Stimulated activated CD4-positive, alpha-beta T cell treated with anti-CD3 and anti-CD28 coated beads, Interleukin-12 subunit alpha, Interleukin-12 subunit beta, amount 100 ng/mL, for 48 hours (primary cell): ENCODE measurements around the gene GTPBP4.
"Not testable (repeated sequence)": the region's sequence is repeated elsewhere in the genome, so short reads cannot be mapped to it uniquely, and the experiment has no call there.

ENCODE experiments used
- DNase-seq, 3 donors: peaks; one replicate each; pipeline ENCODE4 v3.0.0-alpha.2; 2020; ENCODE audit warnings: low read depth in 2 of 3, low spot score in 1 of 3

GTPBP4 gene

DNA sequence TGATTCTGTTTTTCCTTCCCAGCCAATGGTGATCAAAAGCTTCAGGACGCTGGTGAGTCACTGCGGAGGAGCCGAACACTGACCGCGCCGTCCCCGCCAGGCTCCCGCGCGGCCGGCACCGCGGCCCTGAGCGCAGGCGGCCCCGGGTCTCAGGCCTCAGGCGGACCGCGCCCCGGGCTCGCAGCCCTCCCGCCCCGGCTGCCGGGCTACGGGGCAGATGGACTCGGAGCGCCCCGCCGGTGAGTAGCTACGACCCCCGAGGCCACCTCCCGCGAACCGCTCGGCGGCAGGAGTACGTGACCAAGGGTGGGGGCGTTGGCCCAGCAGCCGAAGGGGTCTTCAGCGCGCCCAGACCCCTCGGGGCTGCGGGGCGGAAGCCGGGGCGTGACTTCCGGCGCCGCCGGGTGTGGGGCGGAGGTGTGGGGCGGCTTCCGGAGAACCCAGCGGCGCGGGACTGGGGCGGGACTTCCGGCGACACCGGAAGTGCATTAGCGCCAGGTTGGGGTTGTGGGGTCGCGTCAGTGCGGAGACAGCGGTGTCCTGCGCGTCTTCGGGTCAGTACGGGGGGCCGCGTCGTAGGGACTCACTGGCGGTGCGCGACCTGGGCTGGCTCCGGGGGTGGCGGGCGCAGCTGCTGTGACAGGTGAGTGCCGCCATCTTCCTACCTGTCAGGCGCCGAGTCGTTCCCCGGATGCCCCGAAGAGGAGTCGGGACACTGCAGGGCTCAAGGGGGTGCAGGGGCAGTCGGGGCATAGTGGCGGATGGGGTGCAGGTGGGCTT is 68.3 kb downstream of the GTPBP4 start, which contains the start of gene WDR37:
Gene WDR37, plus strand, starts transcription at position 60 of the 780 bp plus-strand sequence. CDS start 15,771 bp downstream, outside the sequence.
- peak; percentile 71 to 86 (median 78) for DNase-seq

DNA sequence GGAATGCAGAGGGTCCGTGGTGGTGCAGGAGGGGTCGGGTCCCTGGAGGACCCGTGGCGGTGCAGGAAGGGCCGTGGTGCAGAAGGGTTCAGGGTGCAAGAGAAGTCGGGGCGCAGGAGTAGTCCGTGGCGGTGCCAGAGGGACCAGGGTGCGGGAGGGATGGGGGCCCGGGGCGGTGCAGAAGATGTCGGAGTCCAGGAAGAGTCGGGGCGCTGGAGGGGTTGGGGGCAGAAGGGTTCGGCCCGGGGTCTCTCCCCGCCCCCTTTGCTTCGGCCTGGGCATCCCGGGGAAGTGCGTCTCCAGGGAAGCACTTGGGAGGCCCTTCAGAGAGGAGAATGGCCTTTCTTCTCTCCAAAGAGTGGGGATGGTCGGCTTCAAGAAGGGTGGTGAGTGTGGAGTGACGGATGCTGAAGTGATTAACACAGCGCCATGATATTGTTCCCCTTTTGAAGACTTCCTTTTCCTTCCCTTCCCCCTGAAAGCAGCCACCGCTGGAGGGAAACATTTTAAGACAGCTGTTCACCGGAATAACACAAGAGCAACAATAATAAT is 68.9 kb downstream of the GTPBP4 start:
- no peak for DNase-seq

DNA sequence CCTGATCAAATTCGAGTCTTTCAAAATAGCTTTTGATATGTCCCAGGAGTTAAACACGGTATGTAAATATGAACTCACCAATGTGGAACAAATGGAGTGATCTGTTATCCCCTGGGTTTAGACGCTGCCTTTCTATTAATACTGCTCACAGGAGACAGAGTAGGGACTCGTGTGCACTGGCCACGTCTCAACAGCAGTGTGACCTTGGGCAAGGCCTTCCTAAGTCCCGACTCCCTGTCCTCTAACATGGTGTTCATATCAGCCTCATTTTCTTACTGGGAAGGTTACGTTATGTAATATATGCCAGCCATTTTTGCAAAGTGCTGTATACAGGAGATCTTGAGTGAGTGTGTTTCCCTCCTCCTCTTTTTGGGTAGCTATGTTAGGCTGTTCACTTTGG is 69.8 kb downstream of the GTPBP4 start:
- DNase-seq: no peak

DNA sequence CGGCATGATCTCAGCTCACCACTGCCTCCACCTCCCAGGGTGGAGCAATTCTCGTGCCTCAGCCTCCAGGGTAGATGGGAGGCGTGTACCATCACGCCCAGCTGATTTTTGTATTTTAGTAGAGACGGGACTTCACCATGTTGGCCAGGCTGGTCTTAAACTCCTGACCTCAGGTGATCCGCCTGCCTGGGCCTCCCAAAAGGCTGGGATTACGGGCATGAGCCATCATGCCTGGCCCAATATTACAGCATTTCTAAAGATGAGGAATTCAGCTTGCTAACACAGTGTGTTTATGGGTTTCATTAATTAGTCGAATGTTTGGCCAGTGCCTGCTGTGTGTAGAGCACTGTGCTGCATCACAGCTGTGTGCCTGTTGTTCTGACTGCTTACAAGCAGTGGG is 71.7 kb downstream of the GTPBP4 start:
- DNase-seq: no peak

DNA sequence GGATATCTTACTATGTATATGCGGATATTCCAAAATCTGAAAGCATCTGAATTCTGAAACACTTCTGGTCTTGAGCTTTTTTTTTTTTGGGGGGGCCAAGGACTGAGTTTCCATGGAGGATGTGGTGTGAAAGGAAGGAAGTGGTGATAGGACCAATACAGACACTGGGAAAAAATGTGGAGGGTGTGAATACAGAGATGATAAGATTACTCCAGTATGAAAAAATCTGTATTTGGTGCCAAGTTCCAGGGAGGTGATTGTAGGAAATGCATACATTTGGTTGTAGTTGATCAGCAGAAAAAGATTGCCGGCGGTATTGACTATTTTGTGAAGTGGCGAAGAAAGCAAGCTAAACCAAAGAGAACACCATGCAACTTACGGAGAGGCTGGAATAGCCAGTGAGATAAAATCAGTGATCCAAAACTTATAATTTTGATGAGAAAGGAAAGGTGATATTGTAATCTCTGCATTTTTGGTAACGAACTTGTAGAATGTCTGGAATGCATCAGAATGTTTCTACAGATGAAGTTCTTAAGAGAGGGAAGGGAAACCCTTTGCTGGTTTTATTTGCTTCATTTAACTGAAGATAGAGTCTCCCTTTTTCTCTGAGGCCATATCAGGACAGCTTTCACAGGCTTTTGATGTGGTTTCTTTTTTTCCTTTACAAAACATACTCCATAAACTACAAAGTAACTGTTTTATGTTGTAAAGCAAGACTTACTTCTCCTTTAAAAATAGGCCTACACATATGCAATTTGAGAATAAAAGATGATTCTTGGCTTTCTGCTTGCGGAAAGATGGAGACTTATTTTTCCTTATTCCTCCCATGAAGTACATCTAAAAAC is 73.9 kb downstream of the GTPBP4 start:
- no peak for DNase-seq

DNA sequence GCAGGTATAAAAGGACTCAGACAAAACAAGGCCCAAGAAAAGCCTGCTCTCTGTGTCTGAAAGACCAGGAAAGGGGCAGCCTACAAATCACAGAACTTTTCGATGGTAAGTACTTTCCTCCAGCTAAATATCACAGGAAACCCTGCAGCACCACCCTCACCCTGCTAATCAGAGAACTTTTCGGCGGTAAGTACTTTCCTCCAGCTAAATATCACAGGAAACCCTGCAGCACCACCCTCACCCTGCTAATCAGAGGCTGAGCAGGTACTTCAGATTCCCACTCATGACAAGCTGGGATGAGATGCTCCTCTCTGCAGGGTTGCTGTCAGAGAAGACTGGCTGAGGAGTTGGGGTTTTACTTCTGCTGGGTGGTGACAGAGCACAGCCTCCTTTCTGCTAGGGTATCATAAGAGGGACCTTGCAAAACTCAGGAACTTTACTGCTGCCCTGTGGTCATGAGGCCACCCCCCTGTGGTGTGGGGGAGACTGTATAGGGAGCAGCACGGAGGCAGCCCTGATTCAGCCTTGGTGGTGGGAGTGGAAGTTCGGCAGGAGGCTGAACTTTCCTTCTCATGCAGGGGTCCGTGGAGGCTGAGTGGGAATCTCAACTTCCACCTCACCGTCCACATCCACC is 75.1 kb downstream of the GTPBP4 start:
- DNase-seq: no peak

DNA sequence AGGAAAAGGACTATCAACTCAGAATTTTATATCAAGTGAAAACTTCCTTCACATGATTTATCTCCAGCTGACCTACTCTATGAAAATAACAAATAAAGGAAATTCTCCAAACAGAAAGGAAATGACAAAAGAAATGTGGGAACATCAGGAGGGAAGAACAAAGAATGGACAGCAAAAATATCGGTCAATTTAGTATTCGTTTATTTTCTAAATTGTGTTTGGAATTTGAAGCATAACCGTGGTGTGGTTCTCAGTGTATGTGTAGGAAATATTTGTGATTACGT is 76.7 kb downstream of the GTPBP4 start:
- DNase-seq: no peak

DNA sequence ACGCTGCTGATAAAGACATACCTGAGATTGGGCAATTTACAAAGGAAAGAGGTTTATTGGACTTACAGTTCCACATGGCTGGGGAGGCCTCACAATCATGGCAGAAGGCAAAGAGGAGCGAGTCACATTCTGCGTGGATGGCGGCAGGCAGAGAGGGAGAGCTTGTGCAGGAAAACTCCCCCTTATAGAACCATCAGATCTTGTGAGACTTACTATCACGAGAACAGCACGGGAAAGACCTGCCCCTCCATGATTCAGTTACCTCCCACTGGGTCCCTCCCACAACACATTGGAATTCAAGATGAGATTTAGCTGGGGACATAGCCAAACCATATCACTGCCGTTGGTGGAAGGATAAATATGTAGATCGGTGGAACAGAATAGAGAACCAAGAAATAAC is 78.5 kb downstream of the GTPBP4 start:
- not testable (repeated sequence) for DNase-seq

DNA sequence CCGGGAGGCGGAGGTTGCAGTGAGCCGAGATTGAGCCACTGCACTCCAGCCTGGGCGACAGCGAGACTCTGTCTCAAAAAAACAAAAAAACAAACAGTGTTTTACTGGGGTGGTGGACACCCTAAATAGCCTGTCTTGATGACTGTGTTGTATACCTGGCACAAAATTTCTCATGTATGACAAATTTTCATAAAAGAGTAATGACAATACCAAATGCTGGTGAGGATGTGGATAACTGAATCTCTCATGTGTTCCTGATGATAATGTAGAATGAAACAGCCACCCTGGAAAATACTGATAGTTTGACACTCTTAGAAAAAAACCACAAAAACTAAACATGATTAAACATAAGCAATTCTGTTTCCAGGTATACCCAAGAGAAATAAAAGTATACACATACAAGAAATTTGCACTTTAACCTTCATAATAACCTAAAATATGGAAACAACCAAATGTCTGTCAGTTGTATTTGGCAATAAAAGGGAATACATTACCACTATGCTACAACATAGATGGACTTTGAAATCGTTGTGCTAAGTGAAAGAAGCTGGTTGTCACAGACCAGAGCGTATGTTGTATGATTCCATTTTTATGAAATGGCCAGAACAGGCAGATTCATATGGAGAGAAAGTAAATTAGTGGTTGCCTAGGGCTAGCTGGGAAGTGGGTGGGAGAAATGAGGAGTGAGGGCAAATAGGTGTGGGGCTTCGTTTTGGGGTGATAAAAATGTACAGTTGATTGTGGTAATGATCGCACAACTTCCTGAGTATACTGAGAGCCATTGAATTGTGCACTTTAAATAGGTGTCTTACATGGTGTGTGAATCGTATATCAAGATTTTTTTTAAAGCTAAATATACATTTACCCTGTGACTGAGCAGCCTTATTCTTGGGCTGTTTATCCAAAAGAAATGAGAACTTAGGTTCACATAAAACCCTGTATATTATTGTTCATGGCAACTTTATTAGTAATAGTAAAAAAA is 80.4 kb downstream of the GTPBP4 start:
- DNase-seq: no peak
